Osteocyte (in vitro differentiated cells): Measurements from ENCODE around the gene MAP1B. TPM values are rescaled to one million over a fixed set of nuclear protein-coding genes. Genes with fewer than 3 reads are reported as not detected.

Experiments
- DNase-seq: peaks from one replicate; pipeline ENCODE4 v3.0.0; 2021; ENCODE audit warnings: mixed read lengths; ENCODE audit not compliant: unreplicated experiment; ENCODE audit errors: extremely low spot score
- H3K27ac Mint-ChIP-seq: one replicate; pipeline ENCODE4 v1.8.0; 2021; ENCODE audit warnings: mild to moderate bottlenecking, mixed read lengths; ENCODE audit not compliant: unreplicated experiment
- H3K27me3 Mint-ChIP-seq: one replicate; pipeline ENCODE4 v1.8.0; 2021; ENCODE audit warnings: mixed read lengths; ENCODE audit not compliant: unreplicated experiment
- H3K36me3 Mint-ChIP-seq: one replicate; pipeline ENCODE4 v1.8.0; 2021; ENCODE audit warnings: mixed read lengths; ENCODE audit not compliant: unreplicated experiment
- H3K4me1 Mint-ChIP-seq: one replicate; pipeline ENCODE4 v1.8.0; 2021; ENCODE audit warnings: mixed read lengths; ENCODE audit not compliant: unreplicated experiment
- H3K4me3 Mint-ChIP-seq: one replicate; pipeline ENCODE4 v1.8.0; 2021; ENCODE audit warnings: mild to moderate bottlenecking, moderate library complexity, mixed read lengths; ENCODE audit not compliant: unreplicated experiment
- H3K9me3 Mint-ChIP-seq: one replicate; pipeline ENCODE4 v1.8.0; 2021; ENCODE audit warnings: mixed read lengths; ENCODE audit not compliant: unreplicated experiment
- total RNA-seq: library from RNA; stranded (reverse); gene quantifications from 2 replicates; pipeline ENCODE4 v1.2.1, GENCODE V29; 2021
- TF ChIP-seq, protein P1 (sequence below): fragments of 200-600 bp; sonication (generic); IDR thresholded peaks from 2 replicates; pipeline ENCODE4 v1.5.0; 2021; ENCODE audit warnings: antibody characterized with exemption, mild to moderate bottlenecking, moderate library complexity

Gene MAP1B
- total RNA-seq, 1 donor from 2014 or later, result 189 TPM

DNA sequence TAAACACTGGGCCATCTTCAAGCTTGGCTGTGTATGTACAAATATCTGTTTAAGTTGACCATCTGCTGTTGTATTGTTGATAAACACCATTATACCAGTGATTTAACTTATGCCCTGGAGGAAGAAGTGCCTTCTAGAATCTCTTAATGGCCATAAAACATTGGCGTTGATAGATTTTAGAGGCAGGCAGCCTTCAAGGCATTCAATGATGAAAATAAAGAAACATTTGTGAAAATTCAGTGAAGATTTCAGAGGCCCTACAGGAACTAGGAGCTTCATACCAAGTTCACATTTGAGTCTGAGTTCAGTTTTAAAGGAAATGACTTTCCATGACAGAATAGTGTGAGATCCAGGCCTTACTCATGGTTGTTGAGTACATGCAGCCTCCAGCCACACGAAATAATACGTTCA is 52.2 kb downstream of the MAP1B start:
- no peak for DNase-seq
- TF ChIP-seq, protein P1, sequence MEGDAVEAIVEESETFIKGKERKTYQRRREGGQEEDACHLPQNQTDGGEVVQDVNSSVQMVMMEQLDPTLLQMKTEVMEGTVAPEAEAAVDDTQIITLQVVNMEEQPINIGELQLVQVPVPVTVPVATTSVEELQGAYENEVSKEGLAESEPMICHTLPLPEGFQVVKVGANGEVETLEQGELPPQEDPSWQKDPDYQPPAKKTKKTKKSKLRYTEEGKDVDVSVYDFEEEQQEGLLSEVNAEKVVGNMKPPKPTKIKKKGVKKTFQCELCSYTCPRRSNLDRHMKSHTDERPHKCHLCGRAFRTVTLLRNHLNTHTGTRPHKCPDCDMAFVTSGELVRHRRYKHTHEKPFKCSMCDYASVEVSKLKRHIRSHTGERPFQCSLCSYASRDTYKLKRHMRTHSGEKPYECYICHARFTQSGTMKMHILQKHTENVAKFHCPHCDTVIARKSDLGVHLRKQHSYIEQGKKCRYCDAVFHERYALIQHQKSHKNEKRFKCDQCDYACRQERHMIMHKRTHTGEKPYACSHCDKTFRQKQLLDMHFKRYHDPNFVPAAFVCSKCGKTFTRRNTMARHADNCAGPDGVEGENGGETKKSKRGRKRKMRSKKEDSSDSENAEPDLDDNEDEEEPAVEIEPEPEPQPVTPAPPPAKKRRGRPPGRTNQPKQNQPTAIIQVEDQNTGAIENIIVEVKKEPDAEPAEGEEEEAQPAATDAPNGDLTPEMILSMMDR, result no peak
- Mint-ChIP-seq H3K36me3 (peaks cover 15% of the 10 kb centered on the region), H3K27ac (peak overlapping the region; percentile 67), H3K4me3 (no peak overlapping the region), H3K27me3 (no peaks in the 10 kb centered on the region), H3K4me1 (peaks cover 56% of the 10 kb centered on the region), H3K9me3 (no peaks in the 10 kb centered on the region)

GRCh38 chr5:72160329-72160728 is 53.1 kb downstream of the MAP1B start:
- no peaks in the 10 kb centered on the region for H3K9me3 Mint-ChIP-seq
- H3K36me3 Mint-ChIP-seq, result peaks cover 14% of the 10 kb centered on the region
- no peak overlapping the region for H3K4me3 Mint-ChIP-seq
- no peaks in the 10 kb centered on the region for H3K27me3 Mint-ChIP-seq
- TF ChIP-seq, protein P1, result no peak
- H3K4me1 Mint-ChIP-seq, result peaks cover 52% of the 10 kb centered on the region
- DNase-seq, result no peak
- H3K27ac Mint-ChIP-seq, result peak overlapping the region; percentile 67

- TF ChIP-seq, protein P1, result no peak
- H3K4me3 Mint-ChIP-seq, result no peak overlapping the region
- H3K36me3 Mint-ChIP-seq, result peaks cover 11% of the 10 kb centered on the region
- no peak for DNase-seq
- no peak overlapping the region for H3K27ac Mint-ChIP-seq
- H3K4me1 Mint-ChIP-seq, result peaks cover 56% of the 10 kb centered on the region
- no peaks in the 10 kb centered on the region for H3K9me3 Mint-ChIP-seq
- no peaks in the 10 kb centered on the region for H3K27me3 Mint-ChIP-seq
Measured at GRCh38 chr5:72160959-72161358, 53.7 kb downstream of the MAP1B start.

GRCh38 chr5:72161951-72162350 is 54.7 kb downstream of the MAP1B start:
- Mint-ChIP-seq H3K4me3 (no peak overlapping the region), H3K36me3 (peaks cover 7% of the 10 kb centered on the region), H3K27ac (no peak overlapping the region), H3K4me1 (peaks cover 56% of the 10 kb centered on the region), H3K27me3 (no peaks in the 10 kb centered on the region), H3K9me3 (no peaks in the 10 kb centered on the region)
- DNase-seq, result no peak
- TF ChIP-seq, protein P1, result no peak

DNA sequence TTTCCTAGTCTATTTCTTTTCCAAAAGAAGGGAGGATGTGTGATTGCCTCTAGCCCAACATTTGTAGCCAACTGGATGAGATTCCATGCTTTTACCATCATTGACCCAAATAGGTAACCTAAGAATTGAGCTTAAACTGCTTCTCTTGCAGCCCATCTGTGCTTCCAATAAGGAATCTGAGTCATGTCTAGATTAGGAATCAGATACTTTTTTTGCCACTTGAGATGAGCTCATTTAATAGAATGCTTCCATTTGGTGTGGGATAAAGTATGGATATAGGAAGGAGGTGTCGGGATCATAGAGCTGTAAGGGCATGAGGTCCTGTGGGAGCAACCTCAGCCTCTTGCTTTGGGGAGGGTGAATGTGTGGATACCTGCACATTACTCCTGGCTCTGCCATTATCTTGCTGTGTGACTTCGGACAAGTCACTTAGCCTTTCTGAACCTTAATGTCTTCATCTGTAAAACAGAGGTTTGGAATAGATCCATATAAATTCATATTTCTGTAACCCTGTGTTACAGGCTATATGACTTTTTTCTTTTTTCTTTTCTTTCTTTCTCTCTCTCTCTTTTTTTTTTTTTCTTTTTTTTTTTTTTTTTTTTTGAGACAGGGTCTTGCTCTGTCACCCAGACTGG is 56.2 kb downstream of the MAP1B start:
- peaks cover 3% of the 10 kb centered on the region for H3K36me3 Mint-ChIP-seq
- TF ChIP-seq, protein P1, result no peak
- DNase-seq, result no peak
- H3K9me3 Mint-ChIP-seq, result no peaks in the 10 kb centered on the region
- H3K27ac Mint-ChIP-seq, result no peak overlapping the region
- H3K4me3 Mint-ChIP-seq, result no peak overlapping the region
- H3K27me3 Mint-ChIP-seq, result no peaks in the 10 kb centered on the region
- H3K4me1 Mint-ChIP-seq, result peaks cover 58% of the 10 kb centered on the region
